GM18498 (cell line): Measurements from ENCODE around the gene WDTC1.
A peak's percentile ranks its signal among the peaks of the same experiment; 100 is the strongest.

Experiments used
- ATAC-seq: cut with Tn5 transposase; IDR thresholded peaks from one replicate; pipeline ENCODE4 v1.9.1; 2021; ENCODE audit warnings: mild to moderate bottlenecking, moderate library complexity; ENCODE audit not compliant: unreplicated experiment

WDTC1 gene

GRCh38 chr1:27351541-27352107 lies 117.2 kb downstream of the WDTC1 start:
- no peak for ATAC-seq

- no peak for ATAC-seq
Observed at GRCh38 chr1:27353166-27353565, 118.7 kb downstream of the WDTC1 start.

GRCh38 chr1:27353629-27354028 lies 119.2 kb downstream of the WDTC1 start:
- ATAC-seq = no peak

GRCh38 chr1:27355683-27356082 lies 121.3 kb downstream of the WDTC1 start:
- ATAC-seq = no peak

GRCh38 chr1:27356277-27356618 lies 121.8 kb downstream of the WDTC1 start:
- ATAC-seq = no peak

- ATAC-seq = no peak
Observed at GRCh38 chr1:27356619-27357280, 122.3 kb downstream of the WDTC1 start.

- peak; percentile 52 for ATAC-seq
Observed at GRCh38 chr1:27357281-27358037, 123.0 kb downstream of the WDTC1 start.
